GM12891 (cell line): ENCODE data around the gene RERE.

ENCODE experiments used
- POLR2A ChIP-seq: IDR thresholded peaks from 2 replicates; pipeline ENCODE4 v1.6.1; 2011; ENCODE audit warnings: low read depth, low read length, control low read depth
- POLR2AphosphoS5 ChIP-seq: IDR thresholded peaks from 2 replicates; pipeline ENCODE4 v1.6.1; 2011; ENCODE audit warnings: low read depth, low read length, control low read depth
- POU2F2 ChIP-seq: IDR thresholded peaks from 2 replicates; pipeline ENCODE4 v1.6.1; 2011; ENCODE audit warnings: low read depth, mild to moderate bottlenecking, control low read depth, low read length, moderate library complexity

DNA sequence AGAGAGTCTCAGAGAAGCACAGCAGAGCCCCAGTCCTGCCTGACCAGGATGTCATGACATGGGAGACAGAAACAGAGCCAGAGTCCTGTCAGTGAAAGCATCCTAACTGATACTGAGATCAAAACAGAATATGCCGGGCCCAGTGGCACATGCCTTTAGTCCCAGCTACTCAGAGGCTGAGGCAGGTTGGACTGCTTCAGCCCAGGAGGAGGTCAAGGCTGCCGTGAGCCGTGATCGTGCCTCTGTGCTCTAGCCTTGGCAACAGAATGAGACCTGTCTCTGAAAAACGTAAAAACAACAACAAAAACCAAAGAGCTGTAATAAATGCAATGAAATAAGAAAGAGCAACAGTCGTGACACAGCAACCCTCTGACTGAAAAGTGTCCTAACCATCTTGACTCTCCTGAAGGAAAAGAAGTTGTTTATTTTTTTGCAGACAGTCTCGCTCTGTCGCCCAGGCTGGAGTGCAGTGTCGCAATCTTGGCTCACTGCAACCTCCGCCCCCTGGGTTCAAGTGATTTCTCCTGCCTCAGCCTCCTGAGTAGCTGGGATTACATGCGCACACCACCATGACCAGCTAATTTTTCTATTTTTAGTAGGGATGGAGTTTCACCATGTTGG, 310.3 kb downstream of the RERE start:
- TF ChIP-seq POU2F2, result no peak
- TF ChIP-seq POLR2AphosphoS5, result no peak
- no peak for TF ChIP-seq POLR2A
